BLaER1 (cell line): ENCODE data around the gene PLXNB3.
"Not testable (repeated sequence)": the region's sequence is repeated elsewhere in the genome, so short reads cannot be mapped to it uniquely, and the experiment has no call there.

ENCODE experiments used
- H3K27ac ChIP-seq: shearing (Covaris generic); formaldehyde crosslinking; 2 replicates; pipeline ENCODE4 v1.8.1; 2022
- H3K27me3 ChIP-seq: shearing (Covaris generic); formaldehyde crosslinking; 2 replicates; pipeline ENCODE4 v1.8.1; 2022
- H3K36me3 ChIP-seq: shearing (Covaris generic); formaldehyde crosslinking; 2 replicates; pipeline ENCODE4 v1.8.1; 2022
- H3K4me1 ChIP-seq: shearing (Covaris generic); formaldehyde crosslinking; 2 replicates; pipeline ENCODE4 v1.8.1; 2022
- H3K4me2 ChIP-seq: shearing (Covaris generic); formaldehyde crosslinking; 2 replicates; pipeline ENCODE4 v1.8.1; 2022
- H3K4me3 ChIP-seq: shearing (Covaris generic); formaldehyde crosslinking; 2 replicates; pipeline ENCODE4 v1.8.1; 2022
- H3K9ac ChIP-seq: shearing (Covaris generic); formaldehyde crosslinking; 2 replicates; pipeline ENCODE4 v1.8.1; 2022
- H3K9me3 ChIP-seq: shearing (Covaris generic); formaldehyde crosslinking; 2 replicates; pipeline ENCODE4 v1.8.1; 2022
- H4K20me1 ChIP-seq: shearing (Covaris generic); formaldehyde crosslinking; 2 replicates; pipeline ENCODE4 v1.8.1; 2022
- Cebpa-rat ChIP-seq: shearing (Covaris generic); IDR thresholded peaks from 2 replicates; pipeline ENCODE4 v1.8.1; 2022

PLXNB3 gene

DNA sequence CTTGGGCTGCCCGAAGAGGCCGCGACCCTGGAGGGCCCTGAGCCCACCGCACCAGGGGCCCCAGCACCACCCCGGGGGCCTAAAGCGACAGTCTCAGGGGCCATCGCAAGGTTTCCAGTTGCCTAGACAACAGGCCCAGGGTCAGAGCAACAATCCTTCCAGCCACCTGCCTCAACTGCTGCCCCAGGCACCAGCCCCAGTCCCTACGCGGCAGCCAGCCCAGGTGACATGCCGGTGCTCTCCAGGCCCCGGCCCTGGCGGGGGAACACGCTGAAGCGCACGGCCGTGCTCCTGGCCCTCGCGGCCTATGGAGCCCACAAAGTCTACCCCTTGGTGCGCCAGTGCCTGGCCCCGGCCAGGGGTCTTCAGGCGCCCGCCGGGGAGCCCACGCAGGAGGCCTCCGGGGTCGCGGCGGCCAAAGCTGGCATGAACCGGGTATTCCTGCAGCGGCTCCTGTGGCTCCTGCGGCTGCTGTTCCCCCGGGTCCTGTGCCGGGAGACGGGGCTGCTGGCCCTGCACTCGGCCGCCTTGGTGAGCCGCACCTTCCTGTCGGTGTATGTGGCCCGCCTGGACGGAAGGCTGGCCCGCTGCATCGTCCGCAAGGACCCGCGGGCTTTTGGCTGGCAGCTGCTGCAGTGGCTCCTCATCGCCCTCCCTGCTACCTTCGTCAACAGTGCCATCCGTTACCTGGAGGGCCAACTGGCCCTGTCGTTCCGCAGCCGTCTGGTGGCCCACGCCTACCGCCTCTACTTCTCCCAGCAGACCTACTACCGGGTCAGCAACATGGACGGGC is 38.8 kb upstream of the PLXNB3 start:
- no peak for TF ChIP-seq Cebpa-rat
- Histone ChIP-seq H3K27me3 (peaks cover 40% of the 10 kb centered on the region), H3K9ac (peak overlapping the region; percentile 90), H3K27ac (peak overlapping the region; percentile 98), H3K9me3 (peaks cover 55% of the 10 kb centered on the region), H3K4me3 (peak overlapping the region; percentile 69), H3K4me1 (peaks cover 50% of the 10 kb centered on the region), H4K20me1 (peaks cover 50% of the 10 kb centered on the region), H3K4me2 (peak overlapping the region; percentile 88), H3K36me3 (peaks cover 28% of the 10 kb centered on the region)

DNA sequence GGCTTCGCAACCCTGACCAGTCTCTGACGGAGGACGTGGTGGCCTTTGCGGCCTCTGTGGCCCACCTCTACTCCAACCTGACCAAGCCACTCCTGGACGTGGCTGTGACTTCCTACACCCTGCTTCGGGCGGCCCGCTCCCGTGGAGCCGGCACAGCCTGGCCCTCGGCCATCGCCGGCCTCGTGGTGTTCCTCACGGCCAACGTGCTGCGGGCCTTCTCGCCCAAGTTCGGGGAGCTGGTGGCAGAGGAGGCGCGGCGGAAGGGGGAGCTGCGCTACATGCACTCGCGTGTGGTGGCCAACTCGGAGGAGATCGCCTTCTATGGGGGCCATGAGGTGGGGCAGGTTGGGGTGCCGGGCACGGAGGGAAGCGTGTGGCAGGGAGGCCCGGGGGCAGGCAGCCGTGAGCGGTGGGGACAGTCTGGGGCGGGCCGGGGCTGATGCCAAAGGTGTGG is 38.2 kb upstream of the PLXNB3 start:
- Histone ChIP-seq H3K9ac (peak overlapping the region; percentile 90), H3K4me2 (peak overlapping the region; percentile 88), H4K20me1 (peaks cover 44% of the 10 kb centered on the region), H3K27ac (peak overlapping the region; percentile 98), H3K36me3 (peaks cover 28% of the 10 kb centered on the region), H3K4me3 (peak overlapping the region; percentile 69), H3K4me1 (peaks cover 50% of the 10 kb centered on the region), H3K9me3 (peaks cover 61% of the 10 kb centered on the region), H3K27me3 (peaks cover 34% of the 10 kb centered on the region)
- no peak for TF ChIP-seq Cebpa-rat

DNA sequence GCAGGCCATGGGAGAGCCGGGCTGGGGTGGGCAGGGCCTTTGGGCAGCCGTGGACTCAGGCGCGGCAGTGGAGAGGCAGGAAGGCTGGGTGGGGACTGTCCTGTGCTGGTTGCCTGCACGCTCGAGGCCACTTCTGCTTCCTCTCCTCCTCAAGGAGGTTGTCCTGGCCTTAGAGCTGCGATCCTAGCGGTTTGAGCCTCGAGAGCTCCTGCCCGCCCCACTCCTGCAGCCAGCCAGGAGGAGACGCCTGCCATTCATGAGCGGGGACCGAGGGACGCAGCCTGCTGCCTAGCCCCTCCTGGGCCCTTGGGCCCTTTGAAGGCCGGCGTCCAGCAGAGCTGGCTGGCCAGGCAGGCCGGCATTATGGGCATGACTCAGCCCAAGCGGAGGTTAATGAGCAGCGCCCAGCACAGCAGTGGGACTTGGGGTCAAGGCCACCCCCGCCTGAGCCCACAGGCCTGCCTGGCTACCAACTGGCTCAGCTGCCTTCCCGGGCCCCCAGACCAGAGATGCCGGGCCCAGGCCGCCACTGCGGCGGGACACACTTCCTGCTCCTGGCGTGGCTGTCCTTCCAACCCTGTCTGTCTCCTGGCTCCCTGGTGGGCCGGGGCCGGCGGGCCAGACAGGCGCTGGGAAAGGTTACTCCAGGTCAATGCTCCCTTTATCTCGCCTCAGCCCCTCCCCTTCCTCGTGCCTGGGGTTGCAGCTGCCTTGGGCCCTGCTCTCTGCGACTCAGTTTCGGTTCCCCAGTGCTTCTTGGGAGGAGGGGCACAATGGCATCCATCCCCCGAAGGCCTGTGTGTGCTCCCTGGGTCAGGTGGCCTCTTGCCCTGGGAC is 37.5 kb upstream of the PLXNB3 start:
- peaks cover 37% of the 10 kb centered on the region for H4K20me1 ChIP-seq
- H3K4me2 ChIP-seq, result peak overlapping the region; percentile 88
- H3K36me3 ChIP-seq, result peaks cover 30% of the 10 kb centered on the region
- H3K9ac ChIP-seq, result peak overlapping the region; percentile 90
- H3K27me3 ChIP-seq, result peaks cover 30% of the 10 kb centered on the region
- peaks cover 67% of the 10 kb centered on the region for H3K9me3 ChIP-seq
- H3K4me3 ChIP-seq, result peak overlapping the region; percentile 69
- H3K27ac ChIP-seq, result peak overlapping the region; percentile 98
- TF ChIP-seq Cebpa-rat, result no peak
- H3K4me1 ChIP-seq, result peaks cover 48% of the 10 kb centered on the region

DNA sequence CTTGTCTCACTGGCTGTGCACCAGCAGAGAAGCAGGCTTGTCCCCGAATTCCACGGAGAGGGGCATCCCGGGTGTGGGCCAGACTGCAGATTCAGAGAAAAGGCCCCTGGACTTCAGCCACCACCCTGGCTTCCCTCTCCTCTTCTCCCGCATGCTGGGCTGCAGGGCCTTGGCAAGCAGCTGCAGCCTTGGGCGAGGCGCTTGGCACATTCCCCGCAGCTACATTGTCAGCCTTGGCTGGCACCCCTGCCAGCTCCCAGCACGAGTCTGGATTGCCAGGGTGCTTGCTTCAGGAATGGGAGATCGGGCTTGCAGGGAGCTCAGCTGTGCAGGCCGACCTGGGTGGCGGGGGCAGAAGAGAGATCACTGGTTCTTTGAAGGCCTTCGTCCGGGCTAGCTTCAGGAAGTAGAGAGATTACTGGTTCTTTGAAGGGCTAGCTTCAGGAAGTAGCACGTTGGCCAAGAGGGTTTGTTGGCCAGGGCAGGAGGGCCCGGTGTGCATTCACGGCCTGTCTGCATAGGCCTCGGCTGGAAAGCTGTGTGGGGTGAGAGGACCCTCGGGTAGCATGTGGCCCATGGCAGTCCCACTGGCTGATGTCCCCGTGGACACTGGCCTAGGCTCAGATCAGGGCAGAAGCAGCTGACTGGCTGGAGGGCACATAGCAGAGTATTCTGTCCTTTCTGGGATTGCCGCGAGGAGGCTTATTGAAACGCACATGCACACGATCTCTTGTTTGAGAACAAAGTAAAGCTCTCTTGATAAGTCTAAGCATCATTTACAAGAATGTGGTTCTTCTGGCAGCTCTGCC is 36.7 kb upstream of the PLXNB3 start:
- Histone ChIP-seq H3K9me3 (peaks cover 75% of the 10 kb centered on the region), H3K4me3 (peak overlapping the region; percentile 69), H3K27ac (peak overlapping the region; percentile 98)

DNA sequence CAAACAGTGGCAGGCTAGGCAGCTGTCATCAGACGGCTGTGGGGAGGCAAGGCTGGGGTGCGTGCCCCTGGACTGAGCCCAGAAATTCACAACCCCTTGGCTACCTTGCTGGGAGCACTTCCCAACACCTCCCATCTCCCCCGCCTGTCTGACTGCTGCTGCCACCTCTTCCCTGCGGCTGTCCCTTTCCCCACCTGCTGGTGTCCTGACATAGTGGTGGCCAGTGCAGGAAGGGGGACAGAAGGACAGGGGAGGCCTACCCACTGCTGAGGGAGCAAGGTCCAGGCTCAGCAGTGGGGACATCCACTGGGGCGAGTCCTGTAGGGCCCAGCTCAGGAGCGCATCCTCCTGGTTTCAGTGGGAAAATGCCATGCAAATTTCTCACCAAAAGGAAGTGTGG is 36.0 kb upstream of the PLXNB3 start:
- no peak for TF ChIP-seq Cebpa-rat
- Histone ChIP-seq H3K4me2 (peak overlapping the region; percentile 88), H3K27ac (peak overlapping the region; percentile 98), H3K9me3 (peaks cover 78% of the 10 kb centered on the region), H3K4me3 (no peak overlapping the region; the same call in 1 of the 2 replicates), H3K36me3 (peaks cover 45% of the 10 kb centered on the region), H4K20me1 (peaks cover 21% of the 10 kb centered on the region), H3K27me3 (peaks cover 21% of the 10 kb centered on the region), H3K9ac (peak overlapping the region; percentile 90), H3K4me1 (peaks cover 36% of the 10 kb centered on the region)

More for the DNA sequence above, 36.7 kb upstream of the PLXNB3 start:
- peaks cover 40% of the 10 kb centered on the region for H3K4me1 ChIP-seq
- H3K4me2 ChIP-seq, result peak overlapping the region; percentile 88
- peaks cover 38% of the 10 kb centered on the region for H3K36me3 ChIP-seq
- H3K9ac ChIP-seq, result peak overlapping the region; percentile 90
- TF ChIP-seq Cebpa-rat, result no peak
- H4K20me1 ChIP-seq, result peaks cover 29% of the 10 kb centered on the region
- H3K27me3 ChIP-seq, result peaks cover 25% of the 10 kb centered on the region

DNA sequence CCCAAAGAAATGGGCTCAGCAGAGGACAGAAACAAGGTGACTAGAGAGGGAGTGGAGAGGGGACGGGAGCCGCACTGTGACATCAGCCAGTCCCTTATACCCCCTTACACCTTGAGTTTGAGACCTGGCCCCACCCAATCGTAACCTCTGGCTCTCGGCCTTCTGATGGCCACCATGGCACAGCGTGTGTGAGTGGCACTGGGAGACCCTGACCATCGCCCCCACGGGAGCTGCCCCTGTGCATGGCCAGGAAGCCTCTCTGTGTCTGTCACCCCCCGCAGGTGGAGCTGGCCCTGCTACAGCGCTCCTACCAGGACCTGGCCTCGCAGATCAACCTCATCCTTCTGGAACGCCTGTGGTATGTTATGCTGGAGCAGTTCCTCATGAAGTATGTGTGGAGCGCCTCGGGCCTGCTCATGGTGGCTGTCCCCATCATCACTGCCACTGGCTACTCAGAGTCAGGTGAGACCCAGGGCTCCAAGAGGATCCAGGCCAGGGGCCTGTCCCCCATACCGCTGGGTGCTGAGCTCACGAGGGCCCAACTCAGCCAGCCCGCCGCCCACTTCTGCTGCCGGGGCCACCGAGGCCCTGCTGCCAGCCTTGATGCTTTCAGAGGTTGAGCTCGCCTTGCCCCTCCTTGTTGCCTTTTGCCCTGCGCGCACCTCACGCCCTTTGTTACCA is 35.0 kb upstream of the PLXNB3 start:
- peaks cover 55% of the 10 kb centered on the region for H3K36me3 ChIP-seq
- H3K4me1 ChIP-seq, result peaks cover 37% of the 10 kb centered on the region
- H3K9ac ChIP-seq, result no peak overlapping the region
- H4K20me1 ChIP-seq, result peaks cover 13% of the 10 kb centered on the region
- TF ChIP-seq Cebpa-rat, result no peak
- H3K27ac ChIP-seq, result peak overlapping the region; percentile 98; the same call in 1 of the 2 replicates
- no peak overlapping the region for H3K4me3 ChIP-seq
- peaks cover 78% of the 10 kb centered on the region for H3K9me3 ChIP-seq
- peaks cover 18% of the 10 kb centered on the region for H3K27me3 ChIP-seq
- peak overlapping the region; percentile 88 for H3K4me2 ChIP-seq

DNA sequence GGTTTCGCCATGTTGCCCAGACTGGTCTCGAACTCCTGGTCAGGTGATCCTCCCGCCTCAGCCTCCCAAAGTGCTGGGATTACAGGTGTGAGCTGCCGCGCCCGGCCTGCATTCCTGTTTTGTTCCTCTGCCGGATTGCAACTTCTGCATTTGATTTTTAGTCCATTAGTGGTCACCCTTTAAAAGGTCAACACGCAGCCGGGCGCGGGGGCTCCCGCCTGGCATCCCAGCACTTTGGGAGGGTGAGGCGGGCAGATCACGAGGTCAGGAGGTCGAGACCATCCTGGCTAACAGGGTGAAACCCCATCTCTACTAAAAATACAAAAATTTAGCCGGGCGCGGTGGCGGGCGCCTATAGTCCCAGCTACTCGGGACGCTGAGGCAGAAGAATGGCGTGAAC is 33.9 kb upstream of the PLXNB3 start:
- Histone ChIP-seq H3K27me3 (peaks cover 20% of the 10 kb centered on the region), H3K36me3 (peaks cover 57% of the 10 kb centered on the region), H3K9me3 (peaks cover 77% of the 10 kb centered on the region), H3K4me1 (peaks cover 46% of the 10 kb centered on the region), H4K20me1 (peaks cover 13% of the 10 kb centered on the region)
- not testable (repeated sequence) for H3K9ac ChIP-seq, H3K4me2 ChIP-seq, H3K4me3 ChIP-seq, H3K27ac ChIP-seq

DNA sequence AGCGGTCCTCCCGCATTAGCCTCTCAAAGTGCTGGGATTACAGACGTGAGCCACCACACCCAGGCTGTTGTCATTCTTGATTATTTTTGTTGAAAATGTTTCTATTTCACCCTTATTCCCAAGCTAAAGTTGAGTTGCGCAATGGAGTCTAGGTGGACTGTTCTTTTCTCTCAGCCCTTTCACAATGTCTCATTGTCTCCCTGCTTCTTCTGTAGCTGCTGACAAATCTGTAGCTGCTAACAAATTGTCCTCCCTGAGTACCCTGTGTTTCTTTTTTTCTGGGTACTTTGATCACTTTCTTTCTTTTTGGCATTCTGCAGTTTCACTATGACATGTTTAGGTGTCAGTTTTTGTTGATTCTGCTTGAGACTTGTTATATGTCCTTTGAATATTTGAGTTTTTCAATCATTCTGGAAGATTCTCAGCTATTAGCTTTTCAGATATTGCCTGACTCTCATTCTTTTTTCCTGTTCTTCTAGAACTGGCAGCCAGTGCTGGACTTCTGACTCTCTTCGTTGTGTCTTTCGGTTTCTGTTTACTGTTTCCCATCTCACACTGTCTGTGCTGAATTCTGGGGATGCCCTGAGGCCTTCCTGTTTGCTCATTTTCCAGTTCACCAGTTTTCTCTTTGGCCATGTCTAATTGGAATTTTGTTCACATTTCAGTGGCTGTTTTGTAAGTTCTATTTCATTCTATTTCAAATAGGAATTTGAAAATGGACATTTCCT is 32.8 kb upstream of the PLXNB3 start:
- H3K4me2 ChIP-seq, result no peak overlapping the region
- no peak overlapping the region for H3K27ac ChIP-seq
- peak; percentile 81 for TF ChIP-seq Cebpa-rat
- no peak overlapping the region for H3K4me3 ChIP-seq
- peaks cover 59% of the 10 kb centered on the region for H3K36me3 ChIP-seq
- no peak overlapping the region for H3K9ac ChIP-seq
- H3K4me1 ChIP-seq, result peaks cover 47% of the 10 kb centered on the region
- peaks cover 16% of the 10 kb centered on the region for H4K20me1 ChIP-seq
- H3K27me3 ChIP-seq, result peaks cover 24% of the 10 kb centered on the region
- peaks cover 66% of the 10 kb centered on the region for H3K9me3 ChIP-seq
